Neuronal stem cell (in vitro differentiated cells): ENCODE measurements around the gene PPM1K.

ENCODE experiments used
- DNase-seq: peaks from one replicate; pipeline ENCODE4 v3.0.0-alpha.2; 2013; ENCODE audit warnings: low spot score
- H2AFZ ChIP-seq: one replicate; pipeline ENCODE4 v1.6.1; 2013; ENCODE audit warnings: mild to moderate bottlenecking, low read length, inconsistent platforms
- H2AK5ac ChIP-seq: 2 replicates; pipeline ENCODE4 v1.6.1; 2013; ENCODE audit warnings: low read depth, mild to moderate bottlenecking, inconsistent platforms, low read length, moderate library complexity, mixed read lengths
- H2BK120ac ChIP-seq: 2 replicates; pipeline ENCODE4 v1.6.1; 2013; ENCODE audit warnings: low read depth, mild to moderate bottlenecking, inconsistent platforms, low read length, moderate library complexity, mixed read lengths
- H2BK12ac ChIP-seq: one replicate; pipeline ENCODE4 v1.6.1; 2013; ENCODE audit warnings: low read length, inconsistent platforms
- H2BK15ac ChIP-seq: 2 replicates; pipeline ENCODE4 v1.6.1; 2013; ENCODE audit warnings: mild to moderate bottlenecking, low read length, inconsistent platforms, mixed read lengths
- H2BK5ac ChIP-seq: one replicate; pipeline ENCODE4 v1.6.1; 2013; ENCODE audit warnings: inconsistent platforms, mild to moderate bottlenecking, low read length, moderate library complexity
- H3K14ac ChIP-seq: one replicate; pipeline ENCODE4 v1.6.1; 2013; ENCODE audit warnings: low read length, inconsistent platforms
- H3K18ac ChIP-seq: 2 replicates; pipeline ENCODE4 v1.6.1; 2013; ENCODE audit warnings: low read length, inconsistent platforms
- H3K23ac ChIP-seq: 2 replicates; pipeline ENCODE4 v1.6.1; 2013; ENCODE audit warnings: low read depth, mild to moderate bottlenecking, mixed read lengths, low read length, inconsistent platforms; ENCODE audit not compliant: poor library complexity
- H3K27ac ChIP-seq: replicated peaks from 3 replicates; pipeline ENCODE4 v1.5.1; 2013; ENCODE audit warnings: low read length, inconsistent platforms
- H3K27me3 ChIP-seq, 3 experiments: 2 replicates each; pipeline ENCODE4 v1.6.1; 2013; ENCODE audit warnings: low read length in 3 of 3, mild to moderate bottlenecking in 2 of 3, inconsistent platforms in 1 of 3, low read depth in 1 of 3, mixed read lengths in 1 of 3, moderate library complexity in 1 of 3; ENCODE audit not compliant: control insufficient read depth in 3 of 3, insufficient read depth in 3 of 3
- H3K36me3 ChIP-seq, 2 donors: replicated peaks in 1 of 2; 2 replicates each; pipeline ENCODE4 v1.6.1; 2013; ENCODE audit warnings: low read length in 2 of 2; ENCODE audit not compliant: control insufficient read depth in 2 of 2, insufficient read depth in 2 of 2
- H3K4ac ChIP-seq: 2 replicates; pipeline ENCODE4 v1.6.1; 2013; ENCODE audit warnings: inconsistent platforms, mild to moderate bottlenecking, low read length, moderate library complexity
- H3K4me1 ChIP-seq, 2 donors: 1 replicate in 1 of 2; 2 replicates in 1 of 2; pipeline ENCODE4 v1.6.1; 2013; ENCODE audit warnings: low read length in 2 of 2, low read depth in 1 of 2; ENCODE audit not compliant: control insufficient read depth in 2 of 2, insufficient read depth in 1 of 2
- H3K4me2 ChIP-seq: one replicate; pipeline ENCODE4 v1.6.1; 2013; ENCODE audit warnings: mild to moderate bottlenecking, low read length, inconsistent platforms; ENCODE audit not compliant: insufficient read depth, poor library complexity, severe bottlenecking
- H3K4me3 ChIP-seq, 2 donors: 2 replicates each; pipeline ENCODE4 v1.5.1; 2013; ENCODE audit warnings: low read length in 2 of 2, mild to moderate bottlenecking in 2 of 2, inconsistent platforms in 1 of 2, moderate library complexity in 1 of 2
- H3K79me1 ChIP-seq: one replicate; pipeline ENCODE4 v1.6.1; 2013; ENCODE audit warnings: low read depth, mild to moderate bottlenecking, inconsistent platforms, low read length, moderate library complexity
- H3K9ac ChIP-seq: one replicate; pipeline ENCODE4 v1.6.1; 2013; ENCODE audit warnings: mild to moderate bottlenecking, low read depth, low read length, inconsistent platforms; ENCODE audit not compliant: poor library complexity
- H3K9me3 ChIP-seq, 2 donors: replicated peaks in 1 of 2; 2 replicates each; pipeline versions ENCODE3 to v1.6.1; 2013; ENCODE audit warnings: low read length in 2 of 2, mild to moderate bottlenecking in 2 of 2, inconsistent platforms in 1 of 2, low read depth in 1 of 2, mixed read lengths in 1 of 2, moderate library complexity in 1 of 2; ENCODE audit not compliant: control insufficient read depth in 2 of 2, insufficient read depth in 1 of 2
- H4K8ac ChIP-seq: one replicate; pipeline ENCODE4 v1.6.1; 2013; ENCODE audit warnings: low read depth, mild to moderate bottlenecking, inconsistent platforms, low read length, moderate library complexity
- H4K91ac ChIP-seq: one replicate; pipeline ENCODE4 v1.6.1; 2013; ENCODE audit warnings: low read length, low read depth, mild to moderate bottlenecking, inconsistent platforms; ENCODE audit not compliant: poor library complexity
- WGBS, 2 donors: extraction: QIAGEN DNeasy Blood & Tissue Kit; methylation state at CpG; one replicate each; pipeline ENCODE4 v1.1.7; 2013; ENCODE audit warnings: missing lambda C conversion rate in 2 of 2, mixed read lengths in 1 of 2; ENCODE audit not compliant: insufficient read length in 2 of 2, insufficient replicate concordance in 1 of 2; ENCODE audit errors: extremely low coverage in 2 of 2; 5-methylcytosine and 5-hydroxymethylcytosine counted together

Gene PPM1K

DNA sequence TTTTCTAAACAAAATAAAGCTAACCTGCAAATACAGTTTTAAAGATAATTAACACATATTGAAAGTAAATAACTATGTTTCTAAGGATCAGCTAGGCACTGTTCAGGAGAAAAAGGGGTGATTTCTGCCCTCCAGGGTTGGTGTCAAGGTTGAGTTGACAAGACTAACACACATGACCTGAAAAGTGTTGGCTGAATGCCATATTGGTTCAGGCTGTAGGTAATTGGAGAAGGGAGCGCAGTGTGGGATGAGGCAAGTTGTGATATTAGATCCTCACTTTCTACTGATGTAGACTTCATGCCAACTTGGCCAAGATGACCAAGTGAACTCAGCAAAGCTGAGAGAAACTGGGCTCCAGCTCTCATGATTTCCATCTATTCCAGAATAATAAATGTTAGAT, 42.2 kb downstream of the PPM1K start:
- WGBS, 2 donors: no CpG with 5 or more reads among the region's 1 CpG

DNA sequence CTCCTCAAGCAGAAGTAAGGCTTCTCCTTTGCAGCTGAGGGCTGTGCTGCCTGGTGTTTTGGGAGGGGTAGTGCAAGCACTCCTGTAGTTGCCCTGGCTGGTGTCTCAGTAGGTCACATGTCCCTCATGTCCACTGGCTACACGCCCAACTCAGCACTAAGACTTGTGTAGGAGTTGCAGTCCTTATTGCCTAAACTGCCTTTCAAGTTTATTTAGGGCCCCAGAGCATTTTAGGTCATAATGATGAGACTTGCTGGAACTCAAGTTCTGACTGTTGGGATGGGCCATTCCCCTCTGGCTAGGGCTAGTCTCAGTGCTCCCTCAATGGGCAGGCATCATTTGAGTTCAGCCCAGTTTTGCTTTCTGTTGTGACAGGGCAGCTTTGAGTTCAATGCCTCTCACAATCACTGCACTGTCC, 44.1 kb downstream of the PPM1K start:
- Histone ChIP-seq H3K27ac (no peak overlapping the region), H3K18ac (no peak overlapping the region), H3K9me3 (no peaks in the 10 kb centered on the region), H3K4ac (no peak overlapping the region), H2BK15ac (no peak overlapping the region), H3K4me2 (no peak overlapping the region), H3K27me3 (peaks cover 0 to 6% (median 0%) of the 10 kb centered on the region in 3 experiments), H2AK5ac (no peak overlapping the region), H2BK120ac (no peak overlapping the region), H3K4me1 (no peaks in the 10 kb centered on the region), H4K8ac (no peak overlapping the region), H3K4me3 (no peak overlapping the region), H3K36me3 (no peaks in the 10 kb centered on the region), H2BK5ac (no peak overlapping the region), H3K79me1 (no peaks in the 10 kb centered on the region), H4K91ac (no peak overlapping the region), H2BK12ac (no peak overlapping the region), H2AFZ (no peak overlapping the region), H3K14ac (peak overlapping the region; percentile 32), H3K9ac (no peak overlapping the region), H3K23ac (no peak overlapping the region)
- DNase-seq: no peak
- WGBS, 2 donors: no CpG with 5 or more reads among the region's 1 CpG

More for the DNA sequence above, 42.2 kb downstream of the PPM1K start:
- H3K18ac ChIP-seq: no peak overlapping the region
- peaks cover 0 to 6% (median 0%) of the 10 kb centered on the region in 3 experiments for H3K27me3 ChIP-seq
- no peak overlapping the region for H4K91ac ChIP-seq
- H3K9ac ChIP-seq: no peak overlapping the region
- H3K9me3 ChIP-seq: no peaks in the 10 kb centered on the region
- DNase-seq: no peak
- no peak overlapping the region for H2BK5ac ChIP-seq
- H2BK15ac ChIP-seq: no peak overlapping the region
- H3K27ac ChIP-seq: no peak overlapping the region
- no peaks in the 10 kb centered on the region for H3K79me1 ChIP-seq
- H4K8ac ChIP-seq: no peak overlapping the region
- no peaks in the 10 kb centered on the region for H3K36me3 ChIP-seq
- no peak overlapping the region for H2AK5ac ChIP-seq
- no peak overlapping the region for H3K14ac ChIP-seq
- H3K4ac ChIP-seq: no peak overlapping the region
- H3K4me1 ChIP-seq: no peaks in the 10 kb centered on the region
- no peak overlapping the region for H2BK120ac ChIP-seq
- no peak overlapping the region for H2BK12ac ChIP-seq
- H2AFZ ChIP-seq: no peak overlapping the region
- H3K23ac ChIP-seq: no peak overlapping the region
- H3K4me3 ChIP-seq: no peak overlapping the region
- H3K4me2 ChIP-seq: no peak overlapping the region

DNA sequence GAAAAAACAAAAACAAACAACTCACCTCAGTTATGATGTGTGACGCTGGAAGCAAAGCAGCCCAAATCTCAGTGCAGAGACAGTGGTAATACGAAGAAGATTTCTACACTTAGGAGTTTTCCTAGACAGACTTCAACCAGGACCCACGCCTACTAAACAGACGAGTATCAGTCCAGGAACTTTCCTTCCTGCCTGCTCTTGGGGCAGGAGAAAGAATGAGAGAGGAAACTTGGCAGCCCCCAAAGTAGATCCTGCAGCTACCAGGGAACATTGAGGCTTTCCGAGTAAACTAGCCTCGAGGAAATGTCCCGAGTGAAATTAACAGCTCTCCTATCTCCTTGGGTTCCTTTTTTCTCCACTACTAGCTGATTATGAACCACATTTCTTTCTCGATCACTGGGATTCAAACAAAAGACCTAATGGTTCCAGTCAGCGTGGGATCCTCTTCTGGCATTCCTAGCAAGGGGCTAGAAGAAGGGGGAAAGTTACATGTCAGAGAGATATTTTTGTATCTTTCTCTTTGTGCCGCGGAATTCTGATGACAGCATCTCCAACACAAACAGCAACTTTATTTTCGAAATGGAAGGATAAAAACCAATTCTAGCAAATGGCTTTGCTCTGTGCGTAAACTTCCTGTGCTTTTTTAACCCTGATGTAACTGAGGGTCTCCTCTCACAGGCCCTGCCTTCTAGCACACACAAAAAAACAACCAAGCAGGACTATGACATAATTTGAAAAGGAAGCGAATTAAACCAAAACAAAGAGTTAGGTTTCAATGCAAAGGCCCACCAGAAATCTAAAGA, 53.2 kb downstream of the PPM1K start:
- Histone ChIP-seq H3K27me3 (no peaks in the 10 kb centered on the region), H3K9ac (no peak overlapping the region), H3K36me3 (no peaks in the 10 kb centered on the region), H2BK12ac (no peak overlapping the region), H2AFZ (peak overlapping the region; percentile 83), H3K79me1 (no peaks in the 10 kb centered on the region), H2AK5ac (no peak overlapping the region), H3K14ac (no peak overlapping the region), H2BK120ac (no peak overlapping the region), H3K9me3 (no peaks in the 10 kb centered on the region), H3K4me2 (no peak overlapping the region), H3K4me3 (no peak overlapping the region), H3K4ac (no peak overlapping the region), H4K8ac (no peak overlapping the region), H2BK5ac (no peak overlapping the region), H2BK15ac (no peak overlapping the region), H3K4me1 (peaks cover 0 to 6% of the 10 kb centered on the region in 2 donors), H4K91ac (no peak overlapping the region), H3K27ac (no peak overlapping the region), H3K18ac (no peak overlapping the region), H3K23ac (no peak overlapping the region)
- DNase-seq: no peak
- WGBS, 2 donors: no CpG with 5 or more reads among the region's 14 CpGs

DNA sequence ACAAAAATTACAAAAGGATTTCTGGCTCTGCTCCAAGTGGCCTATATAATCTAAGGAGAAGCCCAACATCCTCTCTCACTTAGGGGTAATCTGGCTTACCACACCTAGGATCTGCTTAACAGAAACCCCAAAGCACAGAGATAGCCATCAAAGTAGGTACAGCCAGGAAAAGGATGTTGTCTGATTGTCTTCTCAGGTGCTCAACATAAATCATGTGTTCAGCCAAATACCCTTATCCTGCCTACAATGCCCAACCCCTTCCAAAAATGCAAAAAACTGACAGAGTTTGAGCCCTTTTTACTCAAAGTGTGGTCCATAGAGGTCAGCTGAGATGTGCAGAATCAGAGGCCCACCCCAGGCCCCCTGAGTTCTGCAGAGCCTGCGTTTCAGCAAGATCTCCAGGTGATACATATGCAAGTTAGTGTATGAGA, 53.9 kb downstream of the PPM1K start:
- no peak overlapping the region for H2BK15ac ChIP-seq
- H3K36me3 ChIP-seq: no peaks in the 10 kb centered on the region
- H2BK5ac ChIP-seq: no peak overlapping the region
- no peak overlapping the region for H3K4ac ChIP-seq
- H2BK12ac ChIP-seq: no peak overlapping the region
- H2AK5ac ChIP-seq: no peak overlapping the region
- no peak overlapping the region for H3K27ac ChIP-seq
- H3K18ac ChIP-seq: no peak overlapping the region
- no peaks in the 10 kb centered on the region for H3K27me3 ChIP-seq
- H3K14ac ChIP-seq: no peak overlapping the region
- H3K23ac ChIP-seq: no peak overlapping the region
- H2BK120ac ChIP-seq: no peak overlapping the region
- DNase-seq: no peak
- no peak overlapping the region for H3K4me2 ChIP-seq
- H2AFZ ChIP-seq: peak overlapping the region; percentile 83
- WGBS, 2 donors: no CpG with 5 or more reads among the region's 1 CpG
- no peak overlapping the region for H4K91ac ChIP-seq
- no peaks in the 10 kb centered on the region for H3K79me1 ChIP-seq
- H4K8ac ChIP-seq: no peak overlapping the region
- H3K4me3 ChIP-seq: no peak overlapping the region
- no peaks in the 10 kb centered on the region for H3K9me3 ChIP-seq
- no peak overlapping the region for H3K9ac ChIP-seq
- H3K4me1 ChIP-seq: peaks cover 0 to 6% of the 10 kb centered on the region in 2 donors
